ENCODE data around the gene ZNF263.

ZNF263 gene

DNA sequence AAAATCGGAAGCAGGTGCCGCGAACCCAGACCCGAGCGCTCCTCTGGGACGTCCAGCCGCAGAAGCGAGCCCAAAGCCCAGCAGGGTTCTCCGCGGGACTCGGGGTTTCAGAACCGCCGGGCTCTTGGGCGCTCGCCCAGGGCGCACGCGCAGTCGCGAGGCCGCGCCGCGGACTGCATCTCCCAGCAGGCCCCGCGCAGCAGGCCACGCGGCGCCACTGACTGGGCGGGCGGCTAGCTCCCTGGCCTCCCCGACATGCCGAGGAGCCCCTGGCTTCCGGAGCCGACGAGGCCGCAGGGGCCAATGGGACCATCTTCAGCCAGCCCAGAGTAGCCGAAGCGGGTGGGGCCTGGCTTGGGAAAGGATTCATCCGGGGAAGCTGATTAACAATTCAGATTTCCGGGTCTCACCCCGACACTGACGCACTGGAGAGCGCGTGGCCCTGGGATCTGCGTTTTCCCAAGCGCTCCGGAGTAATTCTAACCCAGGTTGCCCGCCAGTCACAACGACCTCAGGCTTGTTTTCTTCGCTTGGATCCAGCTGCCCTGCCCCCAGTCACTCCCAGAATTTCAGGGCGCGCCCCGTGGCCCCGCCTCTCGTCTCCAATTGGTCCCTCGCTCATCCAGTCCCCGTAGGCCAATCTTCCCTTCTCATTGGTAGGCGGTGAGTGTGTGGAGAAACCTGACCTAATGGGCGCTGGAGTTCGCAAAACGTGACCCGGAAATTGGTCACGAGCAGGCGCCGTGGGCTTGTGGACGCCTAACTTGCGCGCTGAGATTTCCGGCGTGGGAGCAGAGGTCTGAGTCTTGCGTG is at the start of gene ZNF263:
Gene ZNF263, plus strand, starts transcription at position 762 of the 813 bp plus-strand sequence. CDS start 328 bp downstream, outside the sequence.
- peak; percentile 98 for DNase-seq (ENCODE audit: low spot score)

DNA sequence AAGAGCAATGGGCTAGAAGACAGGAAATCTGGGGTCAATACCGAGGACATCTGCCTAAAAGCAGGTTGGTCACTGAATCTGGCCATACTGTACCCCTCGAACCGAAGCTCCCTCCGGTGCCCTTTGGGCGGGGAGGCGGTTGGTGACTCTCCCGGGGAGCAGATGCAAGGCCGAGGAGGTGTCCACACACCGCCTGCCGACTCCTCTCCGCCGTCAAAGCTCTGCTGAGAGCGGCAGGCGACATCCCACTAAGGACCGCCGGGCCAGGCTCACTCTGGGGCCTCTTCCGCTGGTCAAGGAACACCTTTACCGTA is 48.8 kb upstream of the ZNF263 start:
- no peak for DNase-seq (ENCODE audit: low spot score)

DNA sequence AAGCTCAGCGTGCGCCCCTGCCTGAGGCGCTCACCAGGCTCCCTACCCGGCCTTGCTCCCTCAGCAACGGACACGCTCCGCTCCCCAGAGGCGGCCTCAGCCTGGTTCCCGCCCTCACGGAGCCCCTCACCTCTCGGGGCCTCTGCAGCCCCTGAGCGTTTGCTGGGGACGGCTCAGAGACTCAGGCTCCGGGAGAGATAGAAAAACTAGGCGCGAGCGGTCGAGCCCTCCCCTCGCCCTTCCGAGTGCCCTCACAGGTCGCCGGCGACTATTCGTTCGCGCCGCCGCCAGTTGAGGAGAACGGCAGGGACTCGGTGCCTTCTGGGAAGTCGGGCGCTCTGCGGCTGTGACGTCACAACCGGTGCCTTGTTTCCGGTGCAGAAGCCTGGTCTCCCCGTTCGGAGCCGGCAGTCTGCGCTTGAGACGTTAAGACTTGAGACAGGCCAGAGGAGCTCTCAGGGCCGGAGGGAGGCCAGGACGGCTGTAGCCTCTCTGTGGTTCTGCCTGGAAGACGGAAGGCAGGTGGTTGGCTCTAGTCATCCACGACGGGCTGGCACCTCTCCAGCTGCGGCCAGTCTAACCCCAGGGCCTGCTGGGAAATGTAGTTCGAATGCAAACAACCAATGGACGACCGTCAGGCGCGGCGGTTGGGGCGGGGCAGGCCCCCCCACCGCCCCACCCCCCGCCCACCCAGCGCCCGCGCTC is 48.3 kb upstream of the ZNF263 start, which contains the start of gene ZNF200:
Gene ZNF200, minus strand, starts transcription at position 302 of the 705 bp plus-strand sequence. CDS start 1,403 bp downstream, outside the sequence.
- DNase-seq (ENCODE audit: low spot score): peak; percentile 89

DNA sequence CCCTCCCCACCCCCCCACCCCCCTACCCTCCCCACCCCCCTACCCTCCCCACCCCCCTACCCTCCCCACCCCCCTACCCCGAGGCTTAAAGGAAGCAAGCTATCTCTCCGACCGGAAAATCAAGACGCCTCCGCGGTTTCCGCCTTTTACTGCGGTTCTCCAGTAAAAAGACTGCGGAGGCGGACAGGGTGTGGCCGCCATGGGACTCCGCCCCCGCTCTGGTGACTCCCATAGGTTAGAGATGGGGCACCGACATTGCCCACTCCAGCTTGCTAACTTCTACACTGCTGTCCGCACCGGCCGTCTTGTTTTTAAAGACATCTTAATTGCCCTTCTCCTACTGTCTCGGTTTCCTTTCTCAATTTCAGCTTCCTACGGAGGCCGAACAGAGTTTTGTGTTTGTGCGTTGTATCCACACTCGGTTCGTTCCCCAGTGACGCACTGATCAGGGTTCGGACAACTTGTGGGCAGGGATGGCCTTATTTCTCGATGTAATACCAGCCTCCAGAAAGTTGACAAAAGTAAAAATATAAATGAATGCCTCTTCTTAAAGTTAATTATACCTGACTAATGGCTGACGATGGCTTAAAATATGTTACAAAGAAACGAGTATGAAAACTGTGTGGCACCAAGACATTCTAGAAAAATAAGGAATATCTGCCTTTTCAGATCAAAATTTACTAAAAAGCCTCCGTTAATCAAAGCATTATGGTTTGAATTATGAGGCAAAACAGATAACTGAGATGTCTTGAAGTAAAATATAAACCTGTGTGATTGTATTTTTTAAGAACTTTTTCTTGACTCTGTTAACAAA is 47.2 kb upstream of the ZNF263 start:
- no peak for DNase-seq (ENCODE audit: low spot score)

DNA sequence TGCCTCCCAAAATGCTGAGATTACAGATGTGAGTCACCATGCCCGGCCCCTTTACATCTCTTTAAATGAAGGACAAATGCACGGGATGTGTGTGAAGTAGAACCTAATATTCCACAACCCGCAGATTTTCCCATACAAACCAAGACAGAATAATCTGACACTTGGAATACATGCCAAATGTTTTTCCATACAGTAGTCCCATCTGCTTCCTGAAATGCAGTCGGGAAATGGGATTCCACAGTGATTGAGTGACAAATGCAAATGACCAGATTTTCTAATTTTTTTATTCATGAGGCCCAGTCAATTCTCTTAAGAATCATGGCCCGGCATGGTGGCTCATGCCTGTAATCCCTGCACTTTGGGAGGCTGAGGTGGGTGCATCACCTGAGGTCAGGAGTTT is 41.5 kb upstream of the ZNF263 start:
- no peak for DNase-seq (ENCODE audit: low spot score)

DNA sequence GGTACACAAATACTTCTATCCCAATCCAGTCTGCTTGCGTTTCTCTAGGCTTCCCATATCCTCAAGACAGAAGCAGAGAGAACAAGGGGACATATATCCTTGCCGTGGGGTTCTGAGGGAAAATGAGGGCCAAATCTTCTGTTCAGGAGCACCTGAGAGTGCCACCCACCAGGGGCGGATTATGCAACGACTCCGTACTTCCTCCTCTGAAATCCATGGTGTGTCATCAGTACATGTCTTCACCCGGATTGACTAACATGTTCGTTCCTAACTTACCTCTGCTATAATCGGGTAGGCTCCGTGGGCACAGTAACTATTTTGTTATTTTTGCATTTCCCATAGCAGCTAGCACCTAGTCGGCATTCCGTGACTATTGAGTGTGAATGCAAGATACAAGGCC is 40.6 kb upstream of the ZNF263 start:
- DNase-seq (ENCODE audit: low spot score): no peak

DNA sequence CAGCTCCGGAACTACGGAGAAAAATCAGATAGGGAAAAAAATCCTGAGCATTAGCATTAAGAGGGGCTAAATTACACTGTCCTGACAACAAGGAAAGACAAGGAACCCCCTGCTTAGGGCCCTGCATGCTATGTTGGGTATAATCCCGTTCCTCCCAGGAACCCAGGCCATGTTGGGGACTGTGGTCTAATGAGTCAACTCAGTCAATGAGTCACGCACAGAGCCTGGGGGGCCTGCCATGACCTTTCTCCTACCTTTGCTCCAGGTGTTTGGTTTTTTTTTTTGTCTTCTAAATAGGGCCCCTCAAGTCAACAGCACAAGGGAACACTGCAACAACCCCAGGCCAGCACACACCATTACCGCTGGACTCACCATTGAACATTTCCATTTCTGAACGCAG is 39.4 kb upstream of the ZNF263 start:
- DNase-seq (ENCODE audit: low spot score): no peak

DNA sequence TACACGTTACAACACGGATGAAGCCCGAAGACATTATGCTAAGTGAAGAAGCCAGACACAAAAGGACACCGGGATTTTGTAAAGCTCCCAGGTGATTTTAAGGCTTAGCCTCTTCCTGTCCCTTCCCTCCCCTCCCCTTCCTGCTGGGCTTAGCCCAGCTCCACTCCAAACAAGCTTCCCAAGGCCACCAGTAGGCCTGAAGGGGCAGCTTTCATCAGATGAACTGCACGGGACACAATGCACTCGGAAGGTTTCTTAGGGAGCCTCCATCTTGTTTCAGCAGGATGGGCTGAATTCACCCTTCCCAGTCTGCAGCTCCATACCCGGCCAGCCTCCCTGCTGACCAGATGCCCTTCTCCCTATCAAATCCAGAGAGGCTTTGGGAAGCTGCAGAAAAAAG is 37.3 kb upstream of the ZNF263 start:
- DNase-seq (ENCODE audit: low spot score): no peak

DNA sequence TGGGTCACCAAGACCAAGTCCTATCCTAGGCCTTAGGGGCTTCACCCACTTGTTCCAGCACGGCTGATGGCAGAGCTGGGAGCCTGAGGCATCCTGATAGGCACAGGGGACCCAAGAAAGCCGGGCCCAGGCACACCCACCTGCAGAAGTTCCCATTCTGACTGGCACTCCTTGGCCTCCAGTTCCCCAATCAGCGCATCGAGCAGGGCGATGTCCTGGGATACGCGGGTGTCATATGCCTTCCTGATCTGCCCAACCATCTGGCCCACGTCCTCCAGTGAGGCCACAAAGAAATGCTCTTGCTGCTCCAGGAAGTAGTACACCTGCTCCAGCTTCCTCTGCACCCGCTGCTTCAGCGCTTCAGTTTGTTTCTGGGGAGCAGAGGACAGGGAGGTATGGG is 36.4 kb upstream of the ZNF263 start:
- DNase-seq (ENCODE audit: low spot score): no peak

DNA sequence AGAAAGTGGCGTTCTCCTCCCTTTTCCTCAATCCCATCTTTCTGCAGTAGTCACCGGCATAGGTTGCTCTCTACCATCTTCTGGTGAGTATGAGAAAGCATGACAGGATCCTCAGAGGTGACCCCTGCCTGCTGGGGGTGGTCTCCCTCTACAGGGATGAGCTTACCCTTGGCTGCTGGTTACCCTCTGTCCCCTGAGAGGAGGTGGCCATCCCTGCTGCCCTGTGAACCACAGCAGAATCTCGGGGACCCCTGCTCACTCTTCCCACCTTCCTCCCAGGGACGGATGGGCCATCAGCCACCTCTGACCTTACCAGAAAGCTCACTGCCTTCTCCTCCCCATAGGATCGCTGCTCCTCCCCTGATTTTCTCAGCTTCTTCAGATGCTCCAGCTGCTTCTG is 34.7 kb upstream of the ZNF263 start:
- DNase-seq (ENCODE audit: low spot score): no peak

DNA sequence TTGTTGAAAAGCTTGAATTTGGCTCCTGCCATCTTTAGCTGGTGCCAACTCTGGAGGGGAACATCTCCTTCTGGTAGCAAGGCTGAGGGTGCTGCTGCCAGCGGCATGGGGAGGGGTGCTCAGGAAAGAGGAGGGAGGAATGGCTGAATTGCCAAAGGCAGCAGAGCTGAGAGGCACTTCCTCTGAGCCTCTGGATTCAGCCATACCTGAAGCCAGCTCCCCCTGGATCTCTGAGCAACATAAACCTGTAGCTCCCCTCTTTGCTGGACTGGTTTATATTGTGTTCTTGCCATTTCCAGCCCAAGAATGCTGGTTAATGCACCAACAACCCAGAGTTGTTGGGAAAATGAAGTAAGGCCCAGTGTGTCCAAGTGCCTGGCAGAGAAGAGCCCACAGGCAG is 34.3 kb upstream of the ZNF263 start:
- no peak for DNase-seq (ENCODE audit: low spot score)

DNA sequence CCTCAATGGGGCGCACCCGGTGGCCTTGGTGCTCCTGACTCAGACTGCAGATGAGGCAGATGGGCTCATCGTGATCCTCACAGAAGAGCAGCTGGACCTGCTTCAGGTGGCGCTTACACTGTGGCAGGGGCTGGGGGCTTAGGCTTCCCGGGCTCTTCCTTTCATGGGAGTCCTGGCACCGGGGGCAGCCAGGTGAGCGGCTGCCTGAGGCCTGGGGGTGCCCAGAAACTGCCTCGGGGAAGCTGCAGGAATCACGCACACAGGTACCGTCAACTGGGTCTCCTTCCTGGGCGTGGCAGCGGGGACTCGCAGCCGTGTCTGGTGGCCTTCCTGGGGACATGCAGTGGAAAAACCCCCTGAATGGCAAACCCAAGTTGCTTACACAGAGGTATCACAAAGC is 33.8 kb upstream of the ZNF263 start:
- DNase-seq (ENCODE audit: low spot score): no peak

DNA sequence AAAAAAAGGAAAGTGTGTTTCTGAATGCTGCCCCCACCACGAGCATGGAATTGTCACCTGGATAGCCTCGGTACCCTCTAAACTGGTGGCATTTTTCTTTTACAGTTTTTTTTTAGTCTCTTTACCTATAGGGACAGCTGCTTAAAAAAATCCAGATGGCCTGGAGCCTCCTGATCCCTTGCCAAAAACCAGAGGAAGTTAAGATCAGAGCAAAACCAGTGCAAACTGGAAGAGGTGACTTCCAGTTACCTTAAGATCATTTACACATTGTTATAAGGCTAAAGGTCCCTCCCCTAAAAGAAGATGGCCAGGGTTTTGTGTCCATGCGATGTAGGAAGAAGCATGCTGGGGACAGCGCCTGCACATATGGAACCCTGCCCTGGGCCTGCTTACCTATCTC is 30.3 kb upstream of the ZNF263 start:
- DNase-seq (ENCODE audit: low spot score): no peak

DNA sequence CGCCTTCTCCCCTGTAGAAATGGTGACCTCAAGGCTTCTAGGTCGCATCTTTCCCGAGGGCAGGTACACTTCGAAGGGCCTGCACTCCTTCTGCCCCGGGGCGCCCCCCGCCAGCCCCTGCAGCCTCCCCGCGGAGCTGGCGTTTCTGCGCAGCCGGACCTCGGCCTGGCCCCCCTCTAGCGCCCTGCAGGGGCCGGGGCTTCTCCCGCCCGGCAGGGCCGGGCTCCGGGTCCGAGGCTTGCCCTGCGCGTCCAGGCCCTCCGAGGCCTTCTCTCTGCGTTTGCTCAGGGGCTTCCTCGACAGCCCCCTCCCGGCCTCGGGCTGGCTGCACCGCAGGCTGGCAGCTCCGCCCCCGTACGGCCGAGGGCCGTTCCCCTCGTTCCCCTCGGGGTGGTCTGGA is 29.0 kb upstream of the ZNF263 start:
- DNase-seq (ENCODE audit: low spot score): no peak

DNA sequence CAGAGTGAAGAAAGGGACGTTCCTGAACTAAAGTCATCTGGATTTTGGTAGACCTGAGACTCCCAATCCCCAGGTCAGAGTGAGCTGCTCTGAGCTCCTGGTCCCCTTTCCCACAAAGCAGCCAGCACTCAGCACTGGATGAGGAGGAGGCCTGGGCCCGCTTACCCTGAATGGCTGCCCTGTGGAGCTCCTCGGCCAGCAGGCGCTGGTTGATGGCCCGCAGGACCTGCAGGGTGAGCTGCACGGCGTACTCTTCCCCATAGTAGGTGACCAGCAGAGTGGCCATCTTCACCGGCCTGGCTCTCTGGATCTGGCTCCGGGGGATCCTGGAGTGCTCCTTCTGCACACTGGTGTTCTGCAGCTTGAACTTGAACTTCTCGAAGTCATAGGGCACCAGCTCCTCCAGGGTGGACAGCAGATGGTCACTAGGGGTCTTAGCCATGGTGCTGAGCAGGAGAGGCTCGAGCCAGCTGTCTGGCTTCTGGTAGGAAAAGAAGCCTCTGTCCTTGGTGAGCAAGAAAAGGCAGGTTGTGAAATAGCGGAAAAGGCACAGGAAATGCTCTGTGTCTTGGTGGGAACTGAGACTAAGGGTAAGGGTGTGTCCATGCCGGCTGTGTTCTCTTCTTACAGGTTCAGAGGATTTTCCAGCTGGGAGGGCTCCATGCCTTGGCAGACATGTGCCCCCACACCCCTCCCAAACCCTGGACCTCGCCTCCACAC is 27.0 kb upstream of the ZNF263 start, which contains the start of gene MEFV:
Gene MEFV, minus strand, starts transcription at position 488 of the 720 bp plus-strand sequence. Its CDS starts 46 bp downstream, at position 442.
- DNase-seq (ENCODE audit: low spot score): no peak

DNA sequence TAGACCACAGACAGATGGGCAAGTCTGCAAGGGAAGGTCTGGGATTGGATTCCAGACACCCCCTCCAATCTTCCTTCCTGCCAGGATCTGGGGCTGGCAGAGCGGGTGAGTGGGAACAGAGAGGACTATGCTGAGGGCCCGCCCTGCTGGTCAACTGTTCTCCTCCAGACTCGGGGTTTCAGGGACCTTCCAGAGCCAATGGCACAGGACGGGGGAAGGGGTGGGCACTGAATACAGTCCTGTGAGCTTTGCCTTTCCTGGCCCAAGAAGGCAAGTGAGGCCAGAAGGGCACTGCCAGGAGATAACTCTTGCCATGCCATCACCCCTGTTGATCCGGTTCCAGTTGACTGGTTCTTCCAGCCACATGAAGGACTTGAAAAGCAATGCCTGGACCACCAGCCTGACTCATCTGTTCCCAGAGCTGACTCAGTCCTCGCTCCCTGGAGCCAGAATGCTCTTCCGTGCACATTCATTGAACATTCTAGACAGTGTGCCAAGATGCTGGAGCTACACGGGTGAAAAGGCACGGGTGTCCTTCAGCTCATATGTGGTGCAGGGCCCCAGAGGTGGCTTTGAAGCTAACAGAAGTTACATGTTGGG is 26.3 kb upstream of the ZNF263 start:
- no peak for DNase-seq (ENCODE audit: low spot score)

DNA sequence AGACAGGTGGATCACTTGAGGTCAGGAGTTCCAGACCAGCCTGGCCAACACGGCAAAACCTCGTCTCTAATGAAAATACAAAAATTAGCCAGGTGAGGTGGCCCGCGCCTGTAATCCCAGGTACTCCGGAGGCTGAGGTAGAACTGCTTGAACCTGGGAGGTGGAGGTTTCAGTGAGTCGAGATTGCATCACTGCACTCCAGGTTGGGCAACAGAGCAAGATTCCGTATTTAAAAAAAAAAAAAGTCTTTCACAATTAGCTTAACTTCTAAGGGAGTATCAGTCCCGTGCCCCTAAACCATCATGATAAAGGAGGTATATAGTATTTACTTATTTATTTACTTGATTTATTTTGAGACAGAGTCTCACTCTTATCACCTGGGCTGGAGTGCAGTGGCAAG is 23.5 kb upstream of the ZNF263 start:
- DNase-seq (ENCODE audit: low spot score): no peak

DNA sequence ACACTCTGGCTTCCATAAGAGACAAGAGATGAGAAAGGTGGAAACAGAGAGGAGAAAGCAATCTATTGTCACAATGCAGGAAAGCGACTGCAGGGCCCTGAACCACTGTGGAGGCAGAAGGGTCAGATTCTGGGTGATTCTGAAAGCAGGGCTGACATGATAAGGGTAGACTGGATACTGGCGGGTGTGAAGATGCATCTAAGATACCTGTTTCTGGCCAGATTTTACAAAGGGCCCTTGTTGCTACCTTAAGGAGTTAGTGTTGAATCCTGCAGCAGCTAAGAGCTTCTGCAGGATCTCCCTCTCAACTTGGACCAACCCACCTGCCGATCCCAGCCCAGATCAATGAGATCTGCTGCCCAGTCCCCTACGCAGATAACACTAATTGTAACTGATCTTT is 20.8 kb upstream of the ZNF263 start:
- DNase-seq (ENCODE audit: low spot score): no peak

DNA sequence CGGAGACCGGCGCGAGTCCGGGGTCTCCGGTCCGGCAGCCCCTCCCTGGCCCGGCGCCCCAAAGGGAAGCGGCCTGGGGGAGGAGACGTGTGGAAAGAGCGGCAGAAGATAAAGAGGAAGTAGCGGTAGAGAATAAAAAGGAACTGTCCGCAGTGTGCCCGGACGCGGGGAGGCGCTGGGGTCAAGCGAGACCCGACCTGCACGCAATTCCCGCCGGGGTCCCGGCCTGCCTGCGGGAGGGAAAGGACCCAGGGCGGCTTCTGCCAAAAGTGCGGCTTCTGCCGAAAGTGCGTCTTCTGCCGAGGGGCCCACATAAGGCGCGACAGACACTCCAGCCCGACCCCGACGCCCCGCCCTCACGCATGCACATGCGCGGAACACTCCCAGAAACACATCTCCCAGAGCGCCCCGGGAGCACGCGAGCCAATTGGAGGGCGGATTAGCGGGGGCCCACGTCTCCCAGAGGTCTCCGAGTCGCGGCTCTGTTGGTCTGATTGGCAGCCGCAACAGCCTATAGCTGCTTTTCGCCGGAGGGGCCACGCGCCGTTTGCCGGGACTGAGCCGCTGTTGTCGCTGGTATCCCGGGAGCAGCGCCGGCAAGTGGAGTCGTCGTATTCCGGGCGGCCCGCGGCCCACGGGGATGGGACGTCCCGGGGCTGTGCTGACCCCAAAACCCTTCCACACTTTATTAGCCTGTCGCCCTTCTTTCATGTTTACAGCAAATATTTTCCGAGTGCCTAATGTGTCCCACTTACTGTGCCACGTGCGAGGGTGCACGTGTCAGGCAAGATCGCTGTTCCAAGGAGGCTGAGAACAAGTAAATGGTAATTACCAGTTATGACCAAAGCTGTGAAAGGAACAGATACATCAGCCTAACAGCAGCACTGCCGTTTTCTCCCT is 18.9 kb upstream of the ZNF263 start:
- DNase-seq (ENCODE audit: low spot score): peak; percentile 94

DNA sequence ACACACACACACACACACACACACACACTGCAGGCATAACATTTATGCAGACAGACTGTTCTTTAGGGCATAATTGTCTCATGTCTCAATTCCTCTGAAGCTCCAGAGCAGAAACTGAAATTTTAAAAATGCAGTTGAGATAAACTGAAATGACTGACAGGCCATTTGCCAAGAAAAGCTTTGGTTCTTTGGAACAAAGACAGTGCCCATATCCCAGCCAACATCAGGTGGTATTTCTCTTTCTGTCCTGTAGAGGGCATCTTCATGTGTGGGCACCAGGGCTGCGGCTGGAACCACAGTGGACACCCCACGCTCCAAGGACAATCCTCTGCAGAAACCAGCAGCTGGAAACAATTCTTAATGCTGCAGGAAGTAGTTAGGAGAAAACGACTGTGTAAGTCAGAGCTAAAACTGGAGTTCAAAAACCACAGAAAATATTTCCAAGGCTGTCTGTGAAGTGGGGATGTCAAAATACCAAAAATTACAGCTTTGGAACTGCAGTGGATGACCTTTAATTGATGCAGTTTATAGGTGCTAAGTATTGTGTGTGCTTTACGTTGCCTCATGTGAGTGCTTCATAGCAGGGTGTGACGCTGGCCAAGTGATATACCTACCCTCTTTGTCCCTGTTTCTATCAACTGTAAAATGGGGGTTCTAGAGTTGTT is 16.3 kb upstream of the ZNF263 start:
- no peak for DNase-seq (ENCODE audit: low spot score)
